ENCODE results near the gene PLCG2. TPM values are rescaled to one million over a fixed set of nuclear protein-coding genes. Genes with fewer than 3 reads are reported as not detected.
A peak's percentile ranks its signal among the peaks of the same experiment; 100 is the strongest.

The PLCG2 gene
- total and polyA plus RNA-seq, 2 experiments from 2014 or later = 2.5 to 5.0 TPM

DNA sequence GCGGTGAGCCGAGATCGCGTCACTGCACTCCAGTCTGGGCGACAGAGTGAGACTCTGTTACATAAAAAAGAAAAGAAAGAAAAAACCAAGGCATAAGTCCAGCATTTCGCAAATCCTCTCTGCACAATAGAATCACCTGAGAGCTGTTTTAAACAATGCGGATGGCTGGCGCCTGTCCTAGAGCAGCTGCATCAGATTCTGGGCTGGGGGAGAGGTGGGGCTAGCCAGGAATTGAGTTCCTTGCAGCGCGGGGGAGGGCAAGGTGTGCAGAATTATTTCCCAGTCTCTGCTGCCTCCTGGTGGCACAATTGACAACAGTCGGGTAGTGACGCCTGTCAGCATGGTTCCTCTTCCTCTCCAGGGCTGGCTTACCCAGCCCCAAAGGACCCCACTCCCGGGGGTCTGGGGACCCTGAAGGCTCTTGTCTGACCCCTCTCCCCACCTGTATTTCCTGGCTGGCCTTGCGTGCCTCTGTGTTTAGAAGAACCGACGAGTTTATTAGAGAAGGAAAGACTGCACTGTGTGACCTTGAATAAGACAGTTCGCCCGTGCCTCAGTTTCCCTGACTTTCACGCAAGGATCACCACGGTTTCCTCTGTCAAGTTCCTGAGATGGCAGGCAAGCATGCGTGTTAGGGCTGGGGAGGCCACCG, 41.1 kb upstream of the PLCG2 start:
- H3K9me2 ChIP-seq (replicated peaks; ENCODE audit: insufficient read depth) = no peaks in the 10 kb centered on the region
- TF ChIP-seq, protein P1, sequence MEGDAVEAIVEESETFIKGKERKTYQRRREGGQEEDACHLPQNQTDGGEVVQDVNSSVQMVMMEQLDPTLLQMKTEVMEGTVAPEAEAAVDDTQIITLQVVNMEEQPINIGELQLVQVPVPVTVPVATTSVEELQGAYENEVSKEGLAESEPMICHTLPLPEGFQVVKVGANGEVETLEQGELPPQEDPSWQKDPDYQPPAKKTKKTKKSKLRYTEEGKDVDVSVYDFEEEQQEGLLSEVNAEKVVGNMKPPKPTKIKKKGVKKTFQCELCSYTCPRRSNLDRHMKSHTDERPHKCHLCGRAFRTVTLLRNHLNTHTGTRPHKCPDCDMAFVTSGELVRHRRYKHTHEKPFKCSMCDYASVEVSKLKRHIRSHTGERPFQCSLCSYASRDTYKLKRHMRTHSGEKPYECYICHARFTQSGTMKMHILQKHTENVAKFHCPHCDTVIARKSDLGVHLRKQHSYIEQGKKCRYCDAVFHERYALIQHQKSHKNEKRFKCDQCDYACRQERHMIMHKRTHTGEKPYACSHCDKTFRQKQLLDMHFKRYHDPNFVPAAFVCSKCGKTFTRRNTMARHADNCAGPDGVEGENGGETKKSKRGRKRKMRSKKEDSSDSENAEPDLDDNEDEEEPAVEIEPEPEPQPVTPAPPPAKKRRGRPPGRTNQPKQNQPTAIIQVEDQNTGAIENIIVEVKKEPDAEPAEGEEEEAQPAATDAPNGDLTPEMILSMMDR (IDR thresholded peaks at IDR 0.05; ENCODE audit: poor library complexity) = peak; percentile 85
- TF ChIP-seq EZH2 (IDR thresholded peaks at IDR 0.05; ENCODE audit: borderline replicate concordance) = no peak
- no peak for TF ChIP-seq EZH2phosphoT487 (IDR thresholded peaks at IDR 0.05; ENCODE audit: low read depth, severe bottlenecking, unreplicated experiment)
- H3K27me3 ChIP-seq = no peaks in the 10 kb centered on the region
- peak overlapping the region; percentile 56 for H3K27ac ChIP-seq
- H4K20me1 ChIP-seq (ENCODE audit: insufficient read depth, poor library complexity, severe bottlenecking) = no peaks in the 10 kb centered on the region
- peak overlapping the region; percentile 71 for H3K4me2 ChIP-seq
- no peaks in the 10 kb centered on the region for H3K4me1 ChIP-seq (ENCODE audit: insufficient read depth)
- no peaks in the 10 kb centered on the region for H3K9me3 ChIP-seq (ENCODE audit: low read depth)
- H3K79me2 ChIP-seq = no peaks in the 10 kb centered on the region
- WGBS (ENCODE audit: low lambda C conversion rate, missing lambda C conversion rate) = 31% methylated on average over 22 of the region's 22 CpGs
- peak overlapping the region; percentile 37 for H2AFZ ChIP-seq
- H3K36me3 ChIP-seq (replicated peaks; ENCODE audit: insufficient read depth, low read depth) = no peaks in the 10 kb centered on the region
- DNase-seq (ENCODE audit: low spot score) = peak; percentile 91
- H3K4me3 ChIP-seq = no peak overlapping the region

DNA sequence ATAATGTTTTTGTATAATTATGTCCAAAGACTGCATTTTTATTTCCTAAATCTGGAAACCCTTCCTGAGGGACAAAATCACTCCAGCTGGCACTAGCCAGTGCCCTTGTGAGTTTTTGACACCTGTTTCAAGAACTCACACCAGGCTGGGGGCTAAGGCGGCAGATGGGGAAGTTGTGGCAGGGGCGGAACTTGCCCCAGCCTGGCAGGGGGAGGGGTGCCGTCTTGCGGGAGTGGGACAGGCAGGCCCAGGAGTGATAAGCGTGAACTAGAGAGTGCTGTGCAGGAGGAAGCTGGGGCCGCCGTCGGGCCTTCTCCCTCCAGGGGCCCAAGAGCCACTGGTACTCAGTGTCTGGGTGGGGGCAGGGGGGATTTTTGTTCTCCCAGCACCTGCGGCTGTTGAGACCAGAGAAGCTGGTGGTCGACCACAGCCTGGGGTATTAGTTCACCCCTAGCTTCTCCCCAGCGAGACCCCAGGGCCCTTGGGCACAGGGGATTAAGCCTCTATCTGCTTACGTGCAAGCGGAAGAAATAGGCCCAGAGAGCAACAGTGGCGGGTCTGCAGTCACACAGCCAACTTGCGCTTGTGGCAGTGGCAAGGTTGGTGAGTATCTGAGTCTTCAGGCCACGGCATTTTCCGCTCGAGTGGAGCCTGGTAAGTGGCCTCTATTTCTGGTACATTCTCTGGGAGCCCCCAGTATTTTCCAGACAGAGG, 40.2 kb upstream of the PLCG2 start:
- no peaks in the 10 kb centered on the region for H4K20me1 ChIP-seq (ENCODE audit: insufficient read depth, poor library complexity, severe bottlenecking)
- no peak for DNase-seq (ENCODE audit: low spot score)
- no peak overlapping the region for H3K27ac ChIP-seq
- no peaks in the 10 kb centered on the region for H3K36me3 ChIP-seq (replicated peaks; ENCODE audit: insufficient read depth, low read depth)
- no peaks in the 10 kb centered on the region for H3K9me3 ChIP-seq (ENCODE audit: low read depth)
- no peaks in the 10 kb centered on the region for H3K4me1 ChIP-seq (ENCODE audit: insufficient read depth)
- no peak for TF ChIP-seq EZH2 (IDR thresholded peaks at IDR 0.05; ENCODE audit: borderline replicate concordance)
- TF ChIP-seq, protein P1 (IDR thresholded peaks at IDR 0.05; ENCODE audit: poor library complexity) = no peak
- no peak for TF ChIP-seq EZH2phosphoT487 (IDR thresholded peaks at IDR 0.05; ENCODE audit: low read depth, severe bottlenecking, unreplicated experiment)
- no peaks in the 10 kb centered on the region for H3K79me2 ChIP-seq
- H3K4me3 ChIP-seq = no peak overlapping the region
- no peaks in the 10 kb centered on the region for H3K27me3 ChIP-seq
- WGBS (ENCODE audit: low lambda C conversion rate, missing lambda C conversion rate) = 78% methylated on average over 18 of the region's 18 CpGs
- H3K9me2 ChIP-seq (replicated peaks; ENCODE audit: insufficient read depth) = no peaks in the 10 kb centered on the region
- H2AFZ ChIP-seq = no peak overlapping the region
- no peak overlapping the region for H3K4me2 ChIP-seq

DNA sequence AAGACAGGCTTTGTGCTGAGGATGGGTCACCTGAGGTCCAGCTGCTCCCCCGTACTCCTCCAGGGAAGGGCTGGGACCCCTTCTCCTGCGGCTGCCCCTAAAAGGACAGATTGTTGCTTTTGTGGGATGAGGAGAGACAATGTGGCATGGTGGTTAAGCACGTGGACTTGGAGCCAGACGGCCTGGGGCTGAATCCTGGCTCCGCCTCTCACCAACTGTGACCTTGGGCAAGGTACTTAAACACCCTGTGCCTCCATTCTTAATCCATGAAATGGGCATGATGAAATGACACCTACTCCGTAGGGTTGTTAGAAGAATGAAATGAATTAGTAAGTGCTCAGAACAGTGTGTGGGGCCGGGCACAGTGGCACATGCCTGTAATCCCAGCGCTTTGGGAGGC, 39.6 kb upstream of the PLCG2 start:
- Histone ChIP-seq H3K4me3 (no peak overlapping the region), H3K4me1 (ENCODE audit: insufficient read depth) (no peaks in the 10 kb centered on the region), H2AFZ (no peak overlapping the region), H3K9me3 (ENCODE audit: low read depth) (no peaks in the 10 kb centered on the region), H3K9me2 (replicated peaks; ENCODE audit: insufficient read depth) (no peaks in the 10 kb centered on the region), H3K79me2 (no peaks in the 10 kb centered on the region), H3K36me3 (replicated peaks; ENCODE audit: insufficient read depth, low read depth) (no peaks in the 10 kb centered on the region), H3K27me3 (no peaks in the 10 kb centered on the region), H4K20me1 (ENCODE audit: insufficient read depth, poor library complexity, severe bottlenecking) (no peaks in the 10 kb centered on the region), H3K27ac (no peak overlapping the region), H3K4me2 (no peak overlapping the region)
- 89% methylated on average over 8 of the region's 8 CpGs for WGBS (ENCODE audit: low lambda C conversion rate, missing lambda C conversion rate)
- DNase-seq (ENCODE audit: low spot score) = no peak
- TF ChIP-seq EZH2phosphoT487 (IDR thresholded peaks at IDR 0.05; ENCODE audit: low read depth, severe bottlenecking, unreplicated experiment) (no peak), EZH2 (IDR thresholded peaks at IDR 0.05; ENCODE audit: borderline replicate concordance) (no peak)
- TF ChIP-seq, protein P1 (IDR thresholded peaks at IDR 0.05; ENCODE audit: poor library complexity) = no peak
